Suprapubic skin (tissue), 3 donors: ENCODE data around the gene GSTM4.

ENCODE experiments used
- POLR2AphosphoS5 ChIP-seq, 3 donors: sonication (generic); formaldehyde crosslinking; IDR thresholded peaks; one replicate each; pipeline ENCODE4 v1.6.1; 2017; ENCODE audit warnings: antibody characterized with exemption in 3 of 3
- TF ChIP-seq, protein P1 (sequence below), 2 donors: fragments of 200-600 bp in 1 of 2; fragments of 450-650 bp in 1 of 2; sonication (generic) in 1 of 2; IDR thresholded peaks; one replicate each; pipeline ENCODE4 v1.5.1; 2016 to 2019; ENCODE audit warnings: antibody characterized with exemption in 2 of 2, mild to moderate bottlenecking in 1 of 2, moderate library complexity in 1 of 2

GRCh38 chr1:109659145-109659544 lies 3.2 kb downstream of the GSTM4 start:
- TF ChIP-seq, protein P1, sequence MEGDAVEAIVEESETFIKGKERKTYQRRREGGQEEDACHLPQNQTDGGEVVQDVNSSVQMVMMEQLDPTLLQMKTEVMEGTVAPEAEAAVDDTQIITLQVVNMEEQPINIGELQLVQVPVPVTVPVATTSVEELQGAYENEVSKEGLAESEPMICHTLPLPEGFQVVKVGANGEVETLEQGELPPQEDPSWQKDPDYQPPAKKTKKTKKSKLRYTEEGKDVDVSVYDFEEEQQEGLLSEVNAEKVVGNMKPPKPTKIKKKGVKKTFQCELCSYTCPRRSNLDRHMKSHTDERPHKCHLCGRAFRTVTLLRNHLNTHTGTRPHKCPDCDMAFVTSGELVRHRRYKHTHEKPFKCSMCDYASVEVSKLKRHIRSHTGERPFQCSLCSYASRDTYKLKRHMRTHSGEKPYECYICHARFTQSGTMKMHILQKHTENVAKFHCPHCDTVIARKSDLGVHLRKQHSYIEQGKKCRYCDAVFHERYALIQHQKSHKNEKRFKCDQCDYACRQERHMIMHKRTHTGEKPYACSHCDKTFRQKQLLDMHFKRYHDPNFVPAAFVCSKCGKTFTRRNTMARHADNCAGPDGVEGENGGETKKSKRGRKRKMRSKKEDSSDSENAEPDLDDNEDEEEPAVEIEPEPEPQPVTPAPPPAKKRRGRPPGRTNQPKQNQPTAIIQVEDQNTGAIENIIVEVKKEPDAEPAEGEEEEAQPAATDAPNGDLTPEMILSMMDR (IDR thresholded peaks at IDR 0.05), result no peak
- no peak for TF ChIP-seq POLR2AphosphoS5 (IDR thresholded peaks at IDR 0.05)
